ENCODE data around the gene RASEF.

DNA sequence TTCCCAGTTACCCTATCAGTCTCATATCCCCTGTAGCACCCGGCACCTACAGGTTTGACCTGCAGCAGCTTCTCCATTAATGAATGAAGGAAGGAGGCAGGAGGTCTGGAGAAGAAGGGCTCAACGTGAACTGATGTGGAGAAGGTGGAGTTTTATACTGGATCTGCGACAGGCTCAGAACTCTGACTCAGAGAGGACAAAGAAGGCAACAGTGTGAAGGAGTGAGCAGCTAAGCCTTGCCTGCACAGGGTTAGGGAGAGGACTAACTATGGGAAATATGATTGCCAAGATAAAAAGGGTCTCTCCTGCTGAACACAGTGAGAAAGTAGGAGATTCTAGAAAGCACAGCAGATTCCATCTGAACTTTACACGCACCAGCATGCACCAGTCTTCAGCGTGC is 23.6 kb downstream of the RASEF start:
- TF ChIP-seq CTCF (IDR thresholded peaks at IDR 0.05): no peak
- no peak for TF ChIP-seq EP300 (IDR thresholded peaks at IDR 0.05)
- TF ChIP-seq POLR2AphosphoS5 (IDR thresholded peaks at IDR 0.05): no peak

Measured in stomach (tissue), 4 donors.